Activated naive CD8-positive, alpha-beta T cell (primary cell): ENCODE results near the gene NCAM2.

ENCODE experiments used
- H3K27ac Mint-ChIP-seq: one replicate; pipeline ENCODE4 v1.8.0; 2021; ENCODE audit warnings: mixed read lengths
- H3K27me3 Mint-ChIP-seq: one replicate; pipeline ENCODE4 v1.8.0; 2021; ENCODE audit warnings: mixed read lengths
- H3K36me3 Mint-ChIP-seq: one replicate; pipeline ENCODE4 v1.8.0; 2021; ENCODE audit warnings: mixed read lengths
- H3K4me1 Mint-ChIP-seq: one replicate; pipeline ENCODE4 v1.8.0; 2021; ENCODE audit warnings: low read depth, mixed read lengths
- H3K4me3 Mint-ChIP-seq: one replicate; pipeline ENCODE4 v1.8.0; 2021; ENCODE audit warnings: mild to moderate bottlenecking, mixed read lengths
- H3K9me3 Mint-ChIP-seq: one replicate; pipeline ENCODE4 v1.8.0; 2021; ENCODE audit warnings: low read depth, mixed read lengths

The NCAM2 gene

GRCh38 chr21:21051109-21052055 is 53.2 kb downstream of the NCAM2 start:
- Mint-ChIP-seq H3K27ac (no peak overlapping the region), H3K9me3 (peaks cover 7% of the 10 kb centered on the region), H3K27me3 (no peaks in the 10 kb centered on the region), H3K4me3 (no peak overlapping the region), H3K4me1 (no peaks in the 10 kb centered on the region), H3K36me3 (no peaks in the 10 kb centered on the region)

GRCh38 chr21:21052672-21053071 is 54.5 kb downstream of the NCAM2 start:
- Mint-ChIP-seq H3K4me1 (no peaks in the 10 kb centered on the region), H3K4me3 (no peak overlapping the region), H3K36me3 (no peaks in the 10 kb centered on the region), H3K27me3 (no peaks in the 10 kb centered on the region), H3K27ac (no peak overlapping the region), H3K9me3 (peaks cover 7% of the 10 kb centered on the region)

GRCh38 chr21:21057349-21058062 is 59.3 kb downstream of the NCAM2 start:
- H3K9me3 Mint-ChIP-seq, result no peaks in the 10 kb centered on the region
- no peaks in the 10 kb centered on the region for H3K4me1 Mint-ChIP-seq
- H3K27ac Mint-ChIP-seq, result no peak overlapping the region
- H3K36me3 Mint-ChIP-seq, result no peaks in the 10 kb centered on the region
- H3K27me3 Mint-ChIP-seq, result no peaks in the 10 kb centered on the region
- H3K4me3 Mint-ChIP-seq, result no peak overlapping the region

- H3K9me3 Mint-ChIP-seq, result no peaks in the 10 kb centered on the region
- no peaks in the 10 kb centered on the region for H3K36me3 Mint-ChIP-seq
- H3K27ac Mint-ChIP-seq, result no peak overlapping the region
- H3K4me3 Mint-ChIP-seq, result no peak overlapping the region
- H3K4me1 Mint-ChIP-seq, result no peaks in the 10 kb centered on the region
- H3K27me3 Mint-ChIP-seq, result no peaks in the 10 kb centered on the region
These were observed 65.6 kb downstream of the NCAM2 start for GRCh38 chr21:21063828-21064227.

- Mint-ChIP-seq H3K27ac (no peak overlapping the region), H3K36me3 (no peaks in the 10 kb centered on the region), H3K9me3 (no peaks in the 10 kb centered on the region), H3K27me3 (no peaks in the 10 kb centered on the region), H3K4me1 (no peaks in the 10 kb centered on the region), H3K4me3 (no peak overlapping the region)
These were observed 66.1 kb downstream of the NCAM2 start for GRCh38 chr21:21064353-21064752.

GRCh38 chr21:21067375-21067774 is 69.2 kb downstream of the NCAM2 start:
- Mint-ChIP-seq H3K9me3 (no peaks in the 10 kb centered on the region), H3K4me1 (no peaks in the 10 kb centered on the region), H3K27ac (no peak overlapping the region), H3K27me3 (no peaks in the 10 kb centered on the region), H3K36me3 (no peaks in the 10 kb centered on the region), H3K4me3 (no peak overlapping the region)

GRCh38 chr21:21074305-21074704 is 76.1 kb downstream of the NCAM2 start:
- Mint-ChIP-seq H3K36me3 (no peaks in the 10 kb centered on the region), H3K27ac (no peak overlapping the region), H3K27me3 (peaks cover 2% of the 10 kb centered on the region), H3K9me3 (no peaks in the 10 kb centered on the region), H3K4me1 (no peaks in the 10 kb centered on the region), H3K4me3 (no peak overlapping the region)

GRCh38 chr21:21076051-21076450 is 77.8 kb downstream of the NCAM2 start:
- H3K27me3 Mint-ChIP-seq, result peaks cover 2% of the 10 kb centered on the region

GRCh38 chr21:21076491-21076890 is 78.3 kb downstream of the NCAM2 start:
- no peaks in the 10 kb centered on the region for H3K9me3 Mint-ChIP-seq
- no peak overlapping the region for H3K27ac Mint-ChIP-seq
- H3K4me1 Mint-ChIP-seq, result no peaks in the 10 kb centered on the region
- no peaks in the 10 kb centered on the region for H3K36me3 Mint-ChIP-seq
- H3K4me3 Mint-ChIP-seq, result no peak overlapping the region
- peaks cover 2% of the 10 kb centered on the region for H3K27me3 Mint-ChIP-seq

More at GRCh38 chr21:21076051-21076450, 77.8 kb downstream of the NCAM2 start:
- Mint-ChIP-seq H3K36me3 (no peaks in the 10 kb centered on the region), H3K9me3 (no peaks in the 10 kb centered on the region), H3K4me3 (no peak overlapping the region), H3K27ac (no peak overlapping the region), H3K4me1 (no peaks in the 10 kb centered on the region)

- Mint-ChIP-seq H3K36me3 (no peaks in the 10 kb centered on the region), H3K27ac (no peak overlapping the region), H3K27me3 (peaks cover 2% of the 10 kb centered on the region), H3K4me1 (no peaks in the 10 kb centered on the region), H3K4me3 (no peak overlapping the region), H3K9me3 (no peaks in the 10 kb centered on the region)
These were observed 81.4 kb downstream of the NCAM2 start for GRCh38 chr21:21079646-21080045.

- Mint-ChIP-seq H3K4me1 (no peaks in the 10 kb centered on the region), H3K4me3 (no peak overlapping the region), H3K27ac (no peak overlapping the region), H3K27me3 (no peaks in the 10 kb centered on the region), H3K9me3 (no peaks in the 10 kb centered on the region), H3K36me3 (no peaks in the 10 kb centered on the region)
These were observed 86.0 kb downstream of the NCAM2 start for GRCh38 chr21:21084179-21084578.

GRCh38 chr21:21085206-21085605 is 87.0 kb downstream of the NCAM2 start:
- no peaks in the 10 kb centered on the region for H3K36me3 Mint-ChIP-seq
- no peaks in the 10 kb centered on the region for H3K4me1 Mint-ChIP-seq
- no peaks in the 10 kb centered on the region for H3K27me3 Mint-ChIP-seq
- no peak overlapping the region for H3K27ac Mint-ChIP-seq
- H3K9me3 Mint-ChIP-seq, result no peaks in the 10 kb centered on the region
- no peak overlapping the region for H3K4me3 Mint-ChIP-seq

GRCh38 chr21:21096956-21097355 is 98.7 kb downstream of the NCAM2 start:
- Mint-ChIP-seq H3K4me1 (no peaks in the 10 kb centered on the region), H3K4me3 (no peak overlapping the region), H3K36me3 (no peaks in the 10 kb centered on the region), H3K27ac (no peak overlapping the region), H3K27me3 (no peaks in the 10 kb centered on the region), H3K9me3 (no peaks in the 10 kb centered on the region)

GRCh38 chr21:21097466-21097865 is 99.3 kb downstream of the NCAM2 start:
- no peak overlapping the region for H3K4me3 Mint-ChIP-seq

GRCh38 chr21:21101911-21102310 is 103.7 kb downstream of the NCAM2 start:
- Mint-ChIP-seq H3K27me3 (no peaks in the 10 kb centered on the region), H3K4me3 (no peak overlapping the region), H3K27ac (no peak overlapping the region), H3K4me1 (no peaks in the 10 kb centered on the region), H3K36me3 (no peaks in the 10 kb centered on the region), H3K9me3 (no peaks in the 10 kb centered on the region)

More at GRCh38 chr21:21097466-21097865, 99.3 kb downstream of the NCAM2 start:
- Mint-ChIP-seq H3K4me1 (no peaks in the 10 kb centered on the region), H3K9me3 (no peaks in the 10 kb centered on the region), H3K27me3 (no peaks in the 10 kb centered on the region), H3K36me3 (no peaks in the 10 kb centered on the region), H3K27ac (no peak overlapping the region)
